ENCODE measurements around the gene LCORL. TPM values are rescaled to one million over a fixed set of nuclear protein-coding genes. Genes with fewer than 3 reads are reported as not detected.

Gene LCORL
- total and polyA plus RNA-seq, 2 experiments from 2014 or later = 21.0 to 28.7 TPM

DNA sequence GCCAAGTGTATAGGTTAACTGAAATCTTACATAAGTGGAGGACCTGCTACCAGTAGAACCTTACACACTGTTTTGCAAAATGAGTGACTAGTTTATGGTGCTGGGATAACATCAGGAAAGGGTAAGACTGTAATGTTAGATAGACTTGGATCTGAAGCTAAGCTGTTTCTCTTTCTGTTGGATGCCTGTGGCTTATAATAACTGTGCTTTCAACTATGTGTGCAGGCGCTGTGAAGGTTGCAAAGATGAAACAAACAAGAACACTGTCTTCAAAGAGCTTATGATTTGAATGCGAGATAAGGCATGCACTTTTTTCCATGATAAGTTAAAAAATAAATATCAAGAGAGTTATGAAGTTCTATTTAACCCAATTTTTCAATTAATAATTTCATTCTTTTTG lies 34.5 kb upstream of the LCORL start:
- no peaks in the 10 kb centered on the region for H3K9me3 Mint-ChIP-seq
- no peak for TF ChIP-seq EZH2phosphoT487 (IDR thresholded peaks at IDR 0.05; ENCODE audit: unreplicated experiment)
- no peak for TF ChIP-seq STAT1 (IDR thresholded peaks at IDR 0.05; ENCODE audit: unreplicated experiment)
- no peak for DNase-seq (ENCODE audit: low spot score)

DNA sequence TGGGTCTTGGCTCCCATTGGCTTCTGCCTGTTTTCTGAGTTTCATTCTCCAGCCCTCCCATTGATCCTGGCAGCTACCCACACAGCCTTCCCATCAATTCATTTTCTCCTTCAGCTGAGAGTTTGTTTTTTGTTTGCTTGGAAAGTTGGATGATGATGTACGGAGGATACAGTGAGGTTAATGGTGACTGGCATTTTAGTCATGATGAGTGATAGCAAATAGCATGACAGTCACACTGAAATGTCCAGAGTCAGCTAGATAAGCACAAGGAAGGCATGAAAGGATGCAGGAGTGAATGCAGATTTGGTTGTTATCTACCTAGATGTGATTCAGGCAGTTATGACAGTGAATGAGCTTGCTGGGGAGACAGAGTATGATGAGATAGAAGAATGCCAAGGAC lies 30.6 kb upstream of the LCORL start:
- Mint-ChIP-seq H3K4me1 (no peaks in the 10 kb centered on the region), H3K27ac (no peak overlapping the region), H3K9me3 (no peaks in the 10 kb centered on the region), H3K27me3 (ENCODE audit: insufficient read depth, low read depth, poor library complexity) (no peaks in the 10 kb centered on the region), H3K36me3 (ENCODE audit: low read depth) (no peaks in the 10 kb centered on the region), H3K4me3 (no peak overlapping the region)
- no peak for DNase-seq (ENCODE audit: low spot score)
- H3K4me3 ChIP-seq = no peak overlapping the region
- no peak overlapping the region for H3K4me2 ChIP-seq
- H3K27me3 ChIP-seq (ENCODE audit: insufficient read depth) = no peaks in the 10 kb centered on the region
- TF ChIP-seq NANOG (IDR thresholded peaks at IDR 0.05; ENCODE audit: borderline replicate concordance) (no peak), EZH2 (IDR thresholded peaks at IDR 0.05; ENCODE audit: low read depth, unreplicated experiment) (no peak), JUNB (IDR thresholded peaks at IDR 0.05; ENCODE audit: unreplicated experiment) (no peak)
- TF ChIP-seq, protein P1, sequence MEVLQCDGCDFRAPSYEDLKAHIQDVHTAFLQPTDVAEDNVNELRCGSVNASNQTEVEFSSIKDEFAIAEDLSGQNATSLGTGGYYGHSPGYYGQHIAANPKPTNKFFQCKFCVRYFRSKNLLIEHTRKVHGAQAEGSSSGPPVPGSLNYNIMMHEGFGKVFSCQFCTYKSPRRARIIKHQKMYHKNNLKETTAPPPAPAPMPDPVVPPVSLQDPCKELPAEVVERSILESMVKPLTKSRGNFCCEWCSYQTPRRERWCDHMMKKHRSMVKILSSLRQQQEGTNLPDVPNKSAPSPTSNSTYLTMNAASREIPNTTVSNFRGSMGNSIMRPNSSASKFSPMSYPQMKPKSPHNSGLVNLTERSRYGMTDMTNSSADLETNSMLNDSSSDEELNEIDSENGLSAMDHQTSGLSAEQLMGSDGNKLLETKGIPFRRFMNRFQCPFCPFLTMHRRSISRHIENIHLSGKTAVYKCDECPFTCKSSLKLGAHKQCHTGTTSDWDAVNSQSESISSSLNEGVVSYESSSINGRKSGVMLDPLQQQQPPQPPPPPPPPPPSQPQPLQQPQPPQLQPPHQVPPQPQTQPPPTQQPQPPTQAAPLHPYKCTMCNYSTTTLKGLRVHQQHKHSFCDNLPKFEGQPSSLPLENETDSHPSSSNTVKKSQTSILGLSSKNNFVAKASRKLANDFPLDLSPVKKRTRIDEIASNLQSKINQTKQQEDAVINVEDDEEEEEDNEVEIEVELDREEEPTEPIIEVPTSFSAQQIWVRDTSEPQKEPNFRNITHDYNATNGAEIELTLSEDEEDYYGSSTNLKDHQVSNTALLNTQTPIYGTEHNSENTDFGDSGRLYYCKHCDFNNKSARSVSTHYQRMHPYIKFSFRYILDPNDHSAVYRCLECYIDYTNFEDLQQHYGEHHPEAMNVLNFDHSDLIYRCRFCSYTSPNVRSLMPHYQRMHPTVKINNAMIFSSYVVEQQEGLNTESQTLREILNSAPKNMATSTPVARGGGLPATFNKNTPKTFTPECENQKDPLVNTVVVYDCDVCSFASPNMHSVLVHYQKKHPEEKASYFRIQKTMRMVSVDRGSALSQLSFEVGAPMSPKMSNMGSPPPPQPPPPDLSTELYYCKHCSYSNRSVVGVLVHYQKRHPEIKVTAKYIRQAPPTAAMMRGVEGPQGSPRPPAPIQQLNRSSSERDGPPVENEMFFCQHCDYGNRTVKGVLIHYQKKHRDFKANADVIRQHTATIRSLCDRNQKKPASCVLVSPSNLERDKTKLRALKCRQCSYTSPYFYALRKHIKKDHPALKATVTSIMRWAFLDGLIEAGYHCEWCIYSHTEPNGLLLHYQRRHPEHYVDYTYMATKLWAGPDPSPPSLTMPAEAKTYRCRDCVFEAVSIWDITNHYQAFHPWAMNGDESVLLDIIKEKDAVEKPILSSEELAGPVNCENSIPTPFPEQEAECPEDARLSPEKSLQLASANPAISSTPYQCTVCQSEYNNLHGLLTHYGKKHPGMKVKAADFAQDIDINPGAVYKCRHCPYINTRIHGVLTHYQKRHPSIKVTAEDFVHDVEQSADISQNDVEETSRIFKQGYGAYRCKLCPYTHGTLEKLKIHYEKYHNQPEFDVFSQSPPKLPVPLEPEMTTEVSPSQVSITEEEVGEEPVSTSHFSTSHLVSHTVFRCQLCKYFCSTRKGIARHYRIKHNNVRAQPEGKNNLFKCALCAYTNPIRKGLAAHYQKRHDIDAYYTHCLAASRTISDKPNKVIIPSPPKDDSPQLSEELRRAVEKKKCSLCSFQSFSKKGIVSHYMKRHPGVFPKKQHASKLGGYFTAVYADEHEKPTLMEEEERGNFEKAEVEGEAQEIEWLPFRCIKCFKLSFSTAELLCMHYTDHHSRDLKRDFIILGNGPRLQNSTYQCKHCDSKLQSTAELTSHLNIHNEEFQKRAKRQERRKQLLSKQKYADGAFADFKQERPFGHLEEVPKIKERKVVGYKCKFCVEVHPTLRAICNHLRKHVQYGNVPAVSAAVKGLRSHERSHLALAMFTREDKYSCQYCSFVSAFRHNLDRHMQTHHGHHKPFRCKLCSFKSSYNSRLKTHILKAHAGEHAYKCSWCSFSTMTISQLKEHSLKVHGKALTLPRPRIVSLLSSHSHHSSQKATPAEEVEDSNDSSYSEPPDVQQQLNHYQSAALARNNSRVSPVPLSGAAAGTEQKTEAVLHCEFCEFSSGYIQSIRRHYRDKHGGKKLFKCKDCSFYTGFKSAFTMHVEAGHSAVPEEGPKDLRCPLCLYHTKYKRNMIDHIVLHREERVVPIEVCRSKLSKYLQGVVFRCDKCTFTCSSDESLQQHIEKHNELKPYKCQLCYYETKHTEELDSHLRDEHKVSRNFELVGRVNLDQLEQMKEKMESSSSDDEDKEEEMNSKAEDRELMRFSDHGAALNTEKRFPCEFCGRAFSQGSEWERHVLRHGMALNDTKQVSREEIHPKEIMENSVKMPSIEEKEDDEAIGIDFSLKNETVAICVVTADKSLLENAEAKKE (CRISPR knock-in tag; IDR thresholded peaks at IDR 0.05) = no peak
- H3F3A ChIP-seq (replicated peaks; ENCODE audit: low read depth) = no peaks in the 10 kb centered on the region
- no peak for ATAC-seq
- no peak overlapping the region for H2AFZ ChIP-seq
- peaks cover 11% of the 10 kb centered on the region; the same call in 1 of the 2 replicates for H3K9me2 ChIP-seq (ENCODE audit: insufficient read depth)
- no peak overlapping the region for H3K27ac ChIP-seq (ENCODE audit: low read depth)
- no peaks in the 10 kb centered on the region for H3K36me3 ChIP-seq (ENCODE audit: insufficient read depth)
- no peaks in the 10 kb centered on the region for H3K4me1 ChIP-seq (ENCODE audit: insufficient read depth)
- H3K79me2 ChIP-seq (replicated peaks; ENCODE audit: insufficient read depth) = no peaks in the 10 kb centered on the region
- no peaks in the 10 kb centered on the region for H4K20me1 ChIP-seq (replicated peaks; ENCODE audit: insufficient read depth)

More for the DNA sequence above, 34.5 kb upstream of the LCORL start:
- no peak for ATAC-seq
- Mint-ChIP-seq H3K36me3 (ENCODE audit: low read depth) (no peaks in the 10 kb centered on the region), H3K27me3 (ENCODE audit: insufficient read depth, low read depth, poor library complexity) (no peaks in the 10 kb centered on the region), H3K4me3 (no peak overlapping the region), H3K27ac (no peak overlapping the region), H3K4me1 (peaks cover 3% of the 10 kb centered on the region; the same call in 2 of the 3 replicates)
- H3K4me2 ChIP-seq = no peak overlapping the region
- H3K4me1 ChIP-seq (ENCODE audit: insufficient read depth) = peaks cover 3% of the 10 kb centered on the region; the same call in 1 of the 2 replicates
- H4K20me1 ChIP-seq (replicated peaks; ENCODE audit: insufficient read depth) = no peaks in the 10 kb centered on the region
- H3F3A ChIP-seq (replicated peaks; ENCODE audit: low read depth) = no peaks in the 10 kb centered on the region
- H3K79me2 ChIP-seq (replicated peaks; ENCODE audit: insufficient read depth) = no peaks in the 10 kb centered on the region
- no peaks in the 10 kb centered on the region for H3K27me3 ChIP-seq (ENCODE audit: insufficient read depth)
- H2AFZ ChIP-seq = no peak overlapping the region; the same call in 1 of the 2 replicates
- no peaks in the 10 kb centered on the region for H3K36me3 ChIP-seq (ENCODE audit: insufficient read depth)
- H3K9me2 ChIP-seq (ENCODE audit: insufficient read depth) = peaks cover 7% of the 10 kb centered on the region; the same call in 1 of the 2 replicates
- no peak overlapping the region for H3K4me3 ChIP-seq
- H3K27ac ChIP-seq (ENCODE audit: low read depth) = no peak overlapping the region
